H9 (cell line): ENCODE data around the gene RASGRF2. TPM values are rescaled to one million over a fixed set of nuclear protein-coding genes. Genes with fewer than 3 reads are reported as not detected.

Experiments
- DNase-seq: peaks from one replicate; pipeline ENCODE4 v3.0.0-alpha.2; 2017
- H2AFZ ChIP-seq: one replicate; pipeline ENCODE4 v1.6.1; 2013; ENCODE audit warnings: mild to moderate bottlenecking, low read length, control low read depth, moderate library complexity
- H2AK5ac ChIP-seq: 2 replicates; pipeline ENCODE4 v1.6.1; 2013; ENCODE audit warnings: low read length, control low read depth, mixed read lengths; ENCODE audit not compliant: insufficient read length
- H2BK120ac ChIP-seq: one replicate; pipeline ENCODE4 v1.6.1; 2013; ENCODE audit warnings: low read depth, mild to moderate bottlenecking, low read length, control low read depth, inconsistent platforms; ENCODE audit not compliant: poor library complexity, severe bottlenecking
- H2BK12ac ChIP-seq: 2 replicates; pipeline ENCODE4 v1.6.1; 2013; ENCODE audit warnings: low read length, control low read depth, mixed read lengths, low read depth; ENCODE audit not compliant: insufficient read length
- H2BK15ac ChIP-seq: 2 replicates; pipeline ENCODE4 v1.6.1; 2013; ENCODE audit warnings: low read depth, low read length, control low read depth
- H2BK20ac ChIP-seq: one replicate; pipeline ENCODE4 v1.6.1; 2013; ENCODE audit warnings: low read depth, mild to moderate bottlenecking, low read length, control low read depth, inconsistent platforms; ENCODE audit not compliant: poor library complexity, severe bottlenecking
- H2BK5ac ChIP-seq: 2 replicates; pipeline ENCODE4 v1.6.1; 2013; ENCODE audit warnings: low read length, control low read depth, mixed read lengths; ENCODE audit not compliant: insufficient read length
- H3K14ac ChIP-seq: 2 replicates; pipeline ENCODE4 v1.6.1; 2013; ENCODE audit warnings: low read length, control low read depth; ENCODE audit not compliant: insufficient read depth
- H3K18ac ChIP-seq: 2 replicates; pipeline ENCODE4 v1.6.1; 2013; ENCODE audit warnings: low read depth, mild to moderate bottlenecking, mixed read lengths, low read length, control low read depth; ENCODE audit not compliant: insufficient read length
- H3K23ac ChIP-seq: 2 replicates; pipeline ENCODE4 v1.6.1; 2013; ENCODE audit warnings: low read length, control low read depth, mixed read lengths, low read depth; ENCODE audit not compliant: insufficient read length
- H3K23me2 ChIP-seq: 2 replicates; pipeline ENCODE4 v1.6.1; 2013; ENCODE audit warnings: low read depth, mild to moderate bottlenecking, mixed read lengths, low read length, control low read depth; ENCODE audit not compliant: insufficient read length, poor library complexity, severe bottlenecking
- H3K27ac ChIP-seq: 2 replicates; pipeline ENCODE4 v1.5.1; 2013; ENCODE audit warnings: low read length, control low read depth, mixed read lengths, low read depth; ENCODE audit not compliant: insufficient read length
- H3K27me3 ChIP-seq: 2 replicates; pipeline ENCODE4 v1.6.1; 2013; ENCODE audit warnings: low read length, control low read depth, inconsistent platforms; ENCODE audit not compliant: insufficient read depth
- H3K4ac ChIP-seq: 2 replicates; pipeline ENCODE4 v1.6.1; 2013; ENCODE audit warnings: low read depth, mild to moderate bottlenecking, control low read depth, inconsistent platforms, low read length, moderate library complexity
- H3K4me1 ChIP-seq: 2 replicates; pipeline ENCODE4 v1.6.1; 2013; ENCODE audit warnings: low read length, control low read depth, inconsistent platforms; ENCODE audit not compliant: insufficient read depth
- H3K4me2 ChIP-seq: 2 replicates; pipeline ENCODE4 v1.6.1; 2013; ENCODE audit warnings: low read length, control low read depth, mixed read lengths; ENCODE audit not compliant: insufficient read length, insufficient read depth
- H3K56ac ChIP-seq: 2 replicates; pipeline ENCODE4 v1.6.1; 2013; ENCODE audit warnings: low read depth, mild to moderate bottlenecking, mixed read lengths, low read length, control low read depth; ENCODE audit not compliant: insufficient read length
- H3K79me1 ChIP-seq: 2 replicates; pipeline ENCODE4 v1.6.1; 2013; ENCODE audit warnings: low read depth, mild to moderate bottlenecking, moderate library complexity, low read length, control low read depth, inconsistent platforms; ENCODE audit not compliant: insufficient read depth, poor library complexity, severe bottlenecking
- H3K79me2 ChIP-seq: 2 replicates; pipeline ENCODE4 v1.6.1; 2013; ENCODE audit warnings: low read length, control low read depth, inconsistent platforms; ENCODE audit not compliant: insufficient read depth
- H3K9ac ChIP-seq: 2 replicates; pipeline ENCODE4 v1.6.1; 2013; ENCODE audit warnings: low read length, control low read depth, mixed read lengths; ENCODE audit not compliant: insufficient read length; ENCODE audit errors: extremely low read depth
- H3K9me3 ChIP-seq: one replicate; pipeline ENCODE4 v1.6.1; 2013; ENCODE audit warnings: low read depth, low read length, inconsistent platforms; ENCODE audit not compliant: control insufficient read depth
- H3T11ph ChIP-seq: one replicate; pipeline ENCODE4 v1.6.1; 2013; ENCODE audit warnings: mild to moderate bottlenecking, low read length, control low read depth, inconsistent platforms
- H4K20me1 ChIP-seq: one replicate; pipeline ENCODE4 v1.6.1; 2013; ENCODE audit not compliant: control insufficient read depth, insufficient read length, insufficient read depth
- H4K5ac ChIP-seq: 2 replicates; pipeline ENCODE4 v1.6.1; 2013; ENCODE audit warnings: low read depth, mild to moderate bottlenecking, mixed read lengths, low read length, control low read depth; ENCODE audit not compliant: insufficient read length
- H4K8ac ChIP-seq: replicated peaks from 2 replicates; pipeline ENCODE4 v1.6.1; 2013; ENCODE audit warnings: low read length, control low read depth, mixed read lengths, low read depth; ENCODE audit not compliant: insufficient read length
- H4K91ac ChIP-seq: 2 replicates; pipeline ENCODE4 v1.6.1; 2013; ENCODE audit warnings: low read depth, mild to moderate bottlenecking, moderate library complexity, mixed read lengths, low read length, control low read depth; ENCODE audit not compliant: insufficient read length
- H3K27ac Mint-ChIP-seq, 3 experiments: 2 replicates in 2 of 3; 3 replicates in 1 of 3; pipeline ENCODE4 v1.8.0; 2020 to 2021; ENCODE audit warnings: mixed read lengths in 3 of 3, mild to moderate bottlenecking in 1 of 3, moderate library complexity in 1 of 3
- H3K27me3 Mint-ChIP-seq: 2 replicates; pipeline ENCODE4 v1.8.0; 2021; ENCODE audit warnings: low read depth, mild to moderate bottlenecking, moderate library complexity, mixed read lengths
- H3K36me3 Mint-ChIP-seq, 3 experiments: 2 replicates in 2 of 3; 3 replicates in 1 of 3; pipeline ENCODE4 v1.8.0; 2020 to 2021; ENCODE audit warnings: low read depth in 3 of 3, mixed read lengths in 3 of 3; ENCODE audit not compliant: insufficient read depth in 1 of 3
- H3K4me1 Mint-ChIP-seq, 2 experiments: 2 replicates each; pipeline ENCODE4 v1.8.0; 2020; ENCODE audit warnings: mixed read lengths in 2 of 2
- H3K4me3 Mint-ChIP-seq, 2 experiments: 2 replicates in 1 of 2; 3 replicates in 1 of 2; pipeline ENCODE4 v1.8.0; 2020 to 2021; ENCODE audit warnings: mild to moderate bottlenecking in 2 of 2, mixed read lengths in 2 of 2, moderate library complexity in 1 of 2
- H3K9me3 Mint-ChIP-seq, 2 experiments: 2 replicates in 1 of 2; 3 replicates in 1 of 2; pipeline ENCODE4 v1.8.0; 2020; ENCODE audit warnings: mild to moderate bottlenecking in 2 of 2, mixed read lengths in 2 of 2, moderate library complexity in 1 of 2
- CTCF ChIP-seq: fragments of 200-600 bp; sonication (generic); conservative IDR thresholded peaks from 3 replicates; pipeline ENCODE4 v1.8.0; 2021; ENCODE audit warnings: antibody characterized with exemption, mild to moderate bottlenecking
- WGBS: extraction: QIAGEN DNeasy Blood & Tissue Kit; methylation state at CpG from one replicate; pipeline ENCODE4 v1.1.7; 2013; ENCODE audit warnings: missing lambda C conversion rate, low lambda C conversion rate, mixed read lengths; ENCODE audit not compliant: insufficient read length; ENCODE audit errors: extremely low coverage; 5-methylcytosine and 5-hydroxymethylcytosine counted together
- total RNA-seq: library from RNA; stranded (reverse); gene quantifications from 2 replicates; pipeline ENCODE4 v1.2.1, GENCODE V29; 2021

The RASGRF2 gene
- total RNA-seq, 1 experiment from 2014 or later: 13.5 TPM

- H3K27ac ChIP-seq: no peak overlapping the region
- no peaks in the 10 kb centered on the region for H3K9me3 Mint-ChIP-seq
- H2AFZ ChIP-seq: no peak overlapping the region
- no peak for DNase-seq
- no CpG with 5 or more reads among the region's 6 CpGs for WGBS
- H3K79me2 ChIP-seq: peaks cover 2% of the 10 kb centered on the region; the same call in 1 of the 2 replicates
- H4K5ac ChIP-seq: no peak overlapping the region
- H2BK120ac ChIP-seq: no peak overlapping the region
- H3K27ac Mint-ChIP-seq: no peak overlapping the region; a peak in 1 of 7 replicates
- H3K9me3 ChIP-seq: no peaks in the 10 kb centered on the region
- no peak overlapping the region for H3K14ac ChIP-seq
- no peaks in the 10 kb centered on the region for H3K79me1 ChIP-seq
- H3K4me2 ChIP-seq: no peak overlapping the region
- H3K18ac ChIP-seq: no peak overlapping the region
- H2BK15ac ChIP-seq: no peak overlapping the region
- no peak overlapping the region for H3T11ph ChIP-seq
- no peak overlapping the region for H4K91ac ChIP-seq
- no peaks in the 10 kb centered on the region for H3K36me3 Mint-ChIP-seq
- no peak overlapping the region for H3K4me3 Mint-ChIP-seq
- H2AK5ac ChIP-seq: no peak overlapping the region
- no peak for TF ChIP-seq CTCF
- no peaks in the 10 kb centered on the region for H3K27me3 ChIP-seq
- no peak overlapping the region for H3K23ac ChIP-seq
- H2BK12ac ChIP-seq: no peak overlapping the region
- no peak overlapping the region for H2BK20ac ChIP-seq
- H3K4me1 ChIP-seq: no peaks in the 10 kb centered on the region; the same call in 1 of the 2 replicates
- no peak overlapping the region for H4K8ac ChIP-seq
- no peaks in the 10 kb centered on the region for H3K27me3 Mint-ChIP-seq
- H4K20me1 ChIP-seq: no peaks in the 10 kb centered on the region
- no peak overlapping the region for H2BK5ac ChIP-seq
- H3K4me1 Mint-ChIP-seq: peaks cover 15 to 28% of the 10 kb centered on the region in 2 experiments
- no peak overlapping the region for H3K56ac ChIP-seq
- no peak overlapping the region for H3K4ac ChIP-seq
- H3K9ac ChIP-seq: no peak overlapping the region
- H3K23me2 ChIP-seq: no peaks in the 10 kb centered on the region
Measured at GRCh38 chr5:81020478-81021167, 60.5 kb downstream of the RASGRF2 start.
